Liver (tissue), 9 donors: ENCODE data around the gene CALML5. TPM values are rescaled to one million over a fixed set of nuclear protein-coding genes. Genes with fewer than 3 reads are reported as not detected.

Experiments
- DNase-seq: peaks from one replicate; pipeline ENCODE4 v3.0.0-alpha.2; 2017; ENCODE audit warnings: low spot score
- H3K27ac ChIP-seq, 2 donors: one replicate each; pipeline ENCODE4 v1.7.0; 2013; ENCODE audit warnings: inconsistent platforms in 2 of 2, low read length in 2 of 2, control low read depth in 1 of 2, low read depth in 1 of 2, mild to moderate bottlenecking in 1 of 2
- H3K27me3 ChIP-seq, 4 donors: one replicate each; pipeline versions ENCODE4 v1.6.1 to v1.7.0; 2013; ENCODE audit warnings: low read length in 3 of 4, inconsistent platforms in 1 of 4, mild to moderate bottlenecking in 1 of 4, moderate library complexity in 1 of 4; ENCODE audit not compliant: control insufficient read depth in 4 of 4, insufficient read depth in 4 of 4
- H3K36me3 ChIP-seq, 4 donors: one replicate each; pipeline versions ENCODE4 v1.6.1 to v1.7.0; 2013; ENCODE audit warnings: low read length in 3 of 4, mild to moderate bottlenecking in 3 of 4, low read depth in 1 of 4, moderate library complexity in 1 of 4; ENCODE audit not compliant: control insufficient read depth in 4 of 4, insufficient read depth in 3 of 4
- H3K4me1 ChIP-seq, 4 donors: one replicate each; pipeline versions ENCODE4 v1.6.1 to v1.7.0; 2013; ENCODE audit warnings: low read length in 3 of 4, mild to moderate bottlenecking in 3 of 4, moderate library complexity in 1 of 4; ENCODE audit not compliant: control insufficient read depth in 4 of 4, insufficient read depth in 4 of 4
- H3K4me3 ChIP-seq, 3 donors: one replicate each; pipeline versions ENCODE4 v1.6.1 to v1.7.0; 2013; ENCODE audit warnings: low read length in 3 of 3, control low read depth in 1 of 3, low read depth in 1 of 3, mild to moderate bottlenecking in 1 of 3
- H3K9ac ChIP-seq, 2 donors: one replicate each; pipeline ENCODE4 v1.7.0; 2013; ENCODE audit warnings: low read length in 2 of 2, mild to moderate bottlenecking in 2 of 2, moderate library complexity in 2 of 2, control low read depth in 1 of 2, low read depth in 1 of 2
- H3K9me3 ChIP-seq, 4 donors: one replicate each; pipeline versions ENCODE4 v1.6.1 to v1.7.0; 2013; ENCODE audit warnings: low read length in 3 of 4; ENCODE audit not compliant: control insufficient read depth in 4 of 4
- ATF3 ChIP-seq: IDR thresholded peaks from 2 replicates; pipeline ENCODE4 v1.6.1; 2016; ENCODE audit warnings: antibody characterized with exemption
- CTCF ChIP-seq: fragments of 150-350 bp; IDR thresholded peaks from 2 replicates; pipeline ENCODE4 v1.5.1; 2017; ENCODE audit warnings: improper control_type of control experiment, low read depth, low read length; ENCODE audit not compliant: missing input control
- EGR1 ChIP-seq, 2 donors: IDR thresholded peaks; 2 replicates each; pipeline ENCODE4 v1.6.1; 2016 to 2018; ENCODE audit warnings: antibody characterized with exemption in 2 of 2, low read depth in 2 of 2
- FOXA1 ChIP-seq: IDR thresholded peaks from 2 replicates; pipeline ENCODE4 v1.6.1; 2016; ENCODE audit warnings: antibody characterized with exemption
- GABPA ChIP-seq, 2 donors: IDR thresholded peaks in 1 of 2; conservative IDR thresholded peaks in 1 of 2; 2 replicates each; pipeline ENCODE4 v1.6.1; 2016; ENCODE audit warnings: antibody characterized with exemption in 2 of 2, mild to moderate bottlenecking in 1 of 2, moderate library complexity in 1 of 2
- HNF4A ChIP-seq, 2 donors: conservative IDR thresholded peaks; 2 replicates each; pipeline ENCODE4 v1.6.1; 2016; ENCODE audit warnings: antibody characterized with exemption in 2 of 2, mild to moderate bottlenecking in 2 of 2
- HNF4G ChIP-seq: IDR thresholded peaks from 2 replicates; pipeline ENCODE4 v1.6.1; 2016; ENCODE audit warnings: antibody characterized with exemption
- JUND ChIP-seq, 2 donors: IDR thresholded peaks; 2 replicates each; pipeline ENCODE4 v1.6.1; 2016; ENCODE audit warnings: antibody characterized with exemption in 2 of 2
- MAX ChIP-seq: IDR thresholded peaks from 2 replicates; pipeline ENCODE4 v1.6.1; 2016; ENCODE audit warnings: antibody characterized with exemption
- NR2F2 ChIP-seq: IDR thresholded peaks from 2 replicates; pipeline ENCODE4 v1.6.1; 2016; ENCODE audit warnings: antibody characterized with exemption
- REST ChIP-seq: IDR thresholded peaks from 2 replicates; pipeline ENCODE4 v1.6.1; 2016; ENCODE audit warnings: antibody characterized with exemption, mild to moderate bottlenecking
- RXRA ChIP-seq, 2 donors: IDR thresholded peaks; 2 replicates each; pipeline ENCODE4 v1.6.1; 2017 to 2018; ENCODE audit warnings: antibody characterized with exemption in 2 of 2, mild to moderate bottlenecking in 1 of 2
- SP1 ChIP-seq: IDR thresholded peaks from 2 replicates; pipeline ENCODE4 v1.6.1; 2018; ENCODE audit warnings: antibody characterized with exemption, mild to moderate bottlenecking
- TAF1 ChIP-seq: conservative IDR thresholded peaks from 2 replicates; pipeline ENCODE4 v1.6.1; 2016; ENCODE audit warnings: antibody characterized with exemption, mild to moderate bottlenecking
- YY1 ChIP-seq: IDR thresholded peaks from 2 replicates; pipeline ENCODE4 v1.6.1; 2016; ENCODE audit warnings: antibody characterized with exemption, mild to moderate bottlenecking
- ZBTB33 ChIP-seq: IDR thresholded peaks from 2 replicates; pipeline ENCODE4 v1.6.1; 2016; ENCODE audit warnings: antibody characterized with exemption
- WGBS: extraction: QIAGEN DNeasy Blood & Tissue Kit; methylation state at CpG from one replicate; pipeline ENCODE4 v1.1.7; 2013; 5-methylcytosine and 5-hydroxymethylcytosine counted together
- polyA plus RNA-seq, 2 donors: library from polyadenylated mRNA; stranded (reverse) in 1 of 2; unstranded in 1 of 2; fragments of 200-250 nt in 1 of 2; fragments of >200 nt in 1 of 2; fragmentation: Nextera tagmentation in 1 of 2; extraction: Ambion mirVana in 1 of 2; gene quantifications; one replicate each; pipeline versions ENCODE4 v1.2.1 to v1.2.3, GENCODE V29; 2013 to 2015
- total RNA-seq, 2 donors: library from RNA; depleted of rRNA; stranded (reverse); fragments of >200 nt; gene quantifications; one replicate each; pipeline ENCODE4 v1.2.3, GENCODE V29; 2014
- donor health status: healthy.
- donor health status: healthy.
- donor health status: healthy.
- donor health status: healthy.
- donor health status: healthy.

Gene CALML5
- total and polyA plus RNA-seq, 4 donors = not detected

GRCh38 chr10:5533098-5533731, 33.8 kb upstream of the CALML5 start:
- Histone ChIP-seq H3K9me3 (no peaks in the 10 kb centered on the region), H3K27ac (no peak overlapping the region), H3K36me3 (no peaks in the 10 kb centered on the region), H3K4me3 (no peak overlapping the region), H3K4me1 (peaks cover 12 to 37% (median 28%) of the 10 kb centered on the region in 4 donors), H3K9ac (no peak overlapping the region), H3K27me3 (no peaks in the 10 kb centered on the region)
- DNase-seq = no peak
- TF ChIP-seq HNF4G (no peak), REST (no peak), CTCF (no peak), TAF1 (no peak), GABPA (IDR thresholded peaks at IDR 0.05 in 1 of 2, conservative IDR thresholded peaks at IDR 0.05 in 1 of 2) (no peak), HNF4A (conservative IDR thresholded peaks at IDR 0.05) (no peak), JUND (IDR thresholded peaks at IDR 0.05) (no peak), YY1 (no peak), EGR1 (IDR thresholded peaks at IDR 0.05; ENCODE audit: low read depth in 2 of 2) (no peak), NR2F2 (no peak), SP1 (no peak), ZBTB33 (no peak), RXRA (IDR thresholded peaks at IDR 0.05) (no peak), FOXA1 (no peak), MAX (no peak), ATF3 (no peak)
- 95% methylated on average over 21 of the region's 21 CpGs for WGBS
